Stimulated activated CD8-positive, alpha-beta memory T cell treated with anti-CD3 and anti-CD28 coated beads, Interleukin-7, amount 100 ng/mL, for 1 hour (primary cell): ENCODE data around the gene RBM17.
"Not testable (repeated sequence)": the region's sequence is repeated elsewhere in the genome, so short reads cannot be mapped to it uniquely, and the experiment has no call there.

ENCODE experiments used
- DNase-seq, 2 donors: peaks; one replicate each; pipeline ENCODE4 v3.0.0-alpha.2; 2020; ENCODE audit warnings: low read depth in 2 of 2

The RBM17 gene

DNA sequence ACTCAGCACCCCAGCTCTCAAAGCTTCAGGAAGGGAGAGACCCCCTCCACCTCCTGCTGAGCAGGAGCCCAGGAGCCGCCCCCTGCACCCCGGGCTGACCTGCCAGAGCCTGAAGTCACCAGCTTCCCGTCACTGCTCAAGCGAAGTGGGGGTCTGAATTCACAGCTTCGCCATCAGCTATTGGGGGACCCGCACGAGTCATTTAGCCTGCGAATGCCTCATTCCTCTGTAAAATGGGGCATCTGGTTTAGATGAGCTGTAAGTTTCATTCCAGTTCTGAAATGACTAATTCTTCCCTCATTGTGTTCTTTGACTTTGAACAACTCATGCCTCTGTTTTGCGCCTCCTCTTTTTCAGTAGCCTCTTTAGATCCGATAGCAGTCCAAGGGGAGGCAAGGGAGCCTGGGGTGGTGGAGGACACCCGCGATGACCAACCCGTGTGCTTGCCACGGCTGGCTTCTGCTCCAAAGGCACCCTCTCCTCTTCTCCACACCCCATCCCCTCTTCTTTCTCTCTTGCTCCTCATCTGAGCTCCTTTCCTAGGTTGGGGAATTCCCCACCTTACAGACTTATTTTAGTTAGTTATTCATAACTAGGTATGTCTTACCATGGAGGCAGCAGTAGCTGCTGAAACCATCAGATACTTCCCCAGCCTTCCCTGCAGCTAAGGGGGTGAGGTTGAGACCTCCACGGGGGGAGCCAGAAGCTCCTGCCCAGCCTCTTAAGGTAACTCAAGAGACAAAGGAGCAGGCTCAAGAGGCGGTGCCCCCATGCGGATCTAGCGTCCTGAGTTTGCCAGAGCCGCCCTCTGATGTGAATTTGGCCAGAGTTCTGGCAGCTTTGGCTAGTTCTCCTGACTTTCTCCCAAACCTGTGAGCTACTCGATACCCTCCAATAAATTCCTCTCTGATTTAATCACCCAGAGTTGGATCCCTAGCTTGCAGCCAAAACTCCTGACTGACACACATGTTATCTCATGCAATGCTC, 47.7 kb downstream of the RBM17 start:
- no peak for DNase-seq

DNA sequence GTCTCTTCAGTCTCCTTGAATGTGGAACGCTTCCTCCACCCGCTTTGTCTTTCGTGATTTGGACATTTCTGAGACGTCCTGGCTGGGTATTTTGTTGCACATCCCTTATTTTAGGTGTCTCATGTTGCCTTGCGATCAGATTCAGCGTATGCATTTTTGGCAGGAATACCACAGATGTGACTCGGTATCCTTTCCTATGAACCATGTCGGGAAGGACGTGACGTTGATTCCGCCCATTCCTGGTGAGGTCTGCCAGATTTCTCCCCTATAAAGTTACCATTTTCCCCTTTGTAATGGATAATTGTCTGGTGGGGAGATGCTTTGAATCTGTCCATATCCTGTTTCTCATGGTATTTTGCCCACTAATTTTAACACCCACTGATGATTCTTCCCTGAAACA, 49.6 kb downstream of the RBM17 start:
- DNase-seq, result no peak

DNA sequence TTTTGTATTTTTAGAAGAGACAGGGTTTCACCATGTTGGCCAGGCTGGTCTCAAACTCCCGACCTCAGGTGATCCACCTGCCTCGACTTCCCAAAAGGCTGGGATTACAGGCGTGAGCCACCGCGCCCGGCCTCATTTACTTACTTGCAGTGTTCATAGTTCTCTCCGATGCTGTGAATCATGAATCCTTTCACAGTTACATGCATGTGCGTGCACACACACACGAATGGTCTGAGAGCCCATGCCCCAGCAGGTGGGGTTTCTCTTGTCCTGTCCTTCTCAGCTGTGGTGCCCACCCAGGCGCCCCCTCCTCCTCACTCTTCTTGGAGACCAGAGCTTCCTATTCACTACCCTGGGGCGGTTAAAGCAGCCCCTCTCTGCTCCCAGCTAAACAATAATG, 50.6 kb downstream of the RBM17 start:
- DNase-seq, result no peak

DNA sequence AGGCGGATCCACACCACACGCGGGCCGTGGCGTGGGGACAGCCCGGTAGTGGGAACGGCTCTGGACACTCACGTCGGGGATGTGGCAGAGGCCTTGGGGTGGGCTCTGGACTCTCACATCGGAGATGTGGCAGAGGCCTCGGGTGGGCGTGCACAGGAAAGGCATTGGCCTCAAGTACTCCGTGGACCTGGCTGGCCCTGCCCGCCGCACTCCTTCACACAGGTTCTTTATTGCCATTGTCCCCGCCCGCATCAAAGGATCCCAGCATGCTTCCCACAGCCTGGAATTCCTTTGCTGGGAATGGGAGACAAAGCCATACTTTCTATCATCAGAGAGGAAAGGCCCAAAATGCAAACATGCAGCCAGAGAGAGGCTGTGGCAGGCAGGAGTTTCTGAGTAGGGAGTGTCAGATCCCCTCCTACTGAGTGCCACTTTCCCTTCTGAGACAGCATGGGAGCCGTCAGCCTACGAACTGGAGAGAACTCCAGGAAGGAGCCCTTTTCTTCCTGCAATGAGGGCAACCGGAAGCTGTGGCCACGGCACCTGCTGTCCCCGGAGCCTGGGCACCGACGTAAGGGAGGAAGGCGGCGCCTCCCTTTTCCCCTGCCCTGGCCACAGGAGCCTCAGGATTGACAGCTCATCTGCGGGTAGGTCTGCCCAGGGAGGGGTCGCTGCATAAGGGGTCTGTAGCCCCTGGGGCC, 51.5 kb downstream of the RBM17 start:
- DNase-seq, result no peak

DNA sequence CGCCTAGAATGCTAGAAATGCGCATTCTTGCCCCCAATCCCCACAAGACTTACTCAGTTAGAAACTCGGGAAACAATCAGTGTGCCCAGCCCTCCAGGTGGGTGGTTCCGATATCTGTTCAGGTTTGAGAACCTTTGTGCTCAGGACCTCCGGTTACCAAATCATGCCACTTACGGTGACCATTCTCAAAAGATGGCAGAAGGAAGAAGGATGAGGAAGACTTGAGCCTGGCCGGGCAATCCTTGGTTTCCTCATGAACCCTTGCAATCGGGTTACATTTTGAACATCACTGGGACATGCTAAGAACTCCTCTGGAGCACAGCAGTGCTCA, 52.1 kb downstream of the RBM17 start:
- no peak for DNase-seq

DNA sequence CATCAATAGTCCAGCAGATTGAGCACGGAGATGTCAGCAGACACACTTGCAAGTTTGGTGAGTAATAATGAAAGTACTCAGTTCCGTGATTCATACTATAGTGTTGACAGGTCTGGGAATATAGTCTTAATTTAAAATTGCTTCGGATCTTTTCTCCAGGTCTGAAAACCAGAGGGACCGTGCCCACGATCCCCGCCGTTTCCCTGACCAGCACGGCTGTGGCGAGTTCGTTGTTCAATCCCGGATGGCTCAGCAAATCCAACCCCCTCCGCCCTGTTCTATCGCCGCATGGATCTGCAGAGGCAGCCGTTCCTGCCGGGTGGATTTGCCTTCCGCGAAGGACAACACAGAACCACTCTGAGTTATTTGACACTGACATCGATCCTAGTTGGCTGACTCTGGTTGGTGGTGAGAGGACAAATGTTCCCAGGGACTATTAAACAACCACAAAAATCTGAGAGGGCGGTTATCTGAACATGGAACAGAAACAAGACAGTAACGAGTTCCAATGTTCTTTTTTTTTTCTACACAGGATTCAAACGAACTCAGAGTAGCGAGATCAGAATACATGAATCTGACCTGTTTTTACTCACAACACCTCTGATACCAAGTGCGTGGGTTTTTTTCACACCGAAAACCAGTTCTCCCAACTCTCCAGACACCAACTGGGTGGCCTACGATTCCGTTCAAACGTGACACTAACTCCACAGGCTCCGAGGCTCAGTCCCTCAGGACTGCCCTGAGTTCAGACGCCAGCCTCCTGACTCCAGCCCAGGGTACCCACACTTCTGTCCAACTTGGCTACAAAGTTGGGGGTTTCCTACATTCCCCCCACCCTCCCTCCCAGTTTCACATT, 52.7 kb downstream of the RBM17 start:
- no peak for DNase-seq

DNA sequence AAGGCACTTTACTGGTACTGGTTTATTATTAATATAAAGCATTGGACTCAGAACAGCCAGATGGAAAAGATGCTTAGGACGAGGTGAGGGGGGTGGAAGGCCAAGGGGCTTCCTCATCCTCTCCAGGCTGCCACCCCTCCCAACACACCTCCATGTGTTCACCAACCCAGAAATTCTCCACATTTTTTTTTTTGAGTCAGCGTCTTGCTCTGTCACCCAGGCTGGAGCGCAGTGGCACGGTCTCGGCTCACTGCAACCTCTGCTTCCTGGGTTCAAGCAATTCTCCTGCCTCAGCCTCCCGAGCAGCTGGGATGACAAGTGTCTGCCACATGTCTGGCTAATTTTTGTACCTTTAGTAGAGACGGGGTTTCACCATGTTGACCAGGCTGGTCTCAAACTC, 53.4 kb downstream of the RBM17 start:
- DNase-seq, result not testable (repeated sequence)

DNA sequence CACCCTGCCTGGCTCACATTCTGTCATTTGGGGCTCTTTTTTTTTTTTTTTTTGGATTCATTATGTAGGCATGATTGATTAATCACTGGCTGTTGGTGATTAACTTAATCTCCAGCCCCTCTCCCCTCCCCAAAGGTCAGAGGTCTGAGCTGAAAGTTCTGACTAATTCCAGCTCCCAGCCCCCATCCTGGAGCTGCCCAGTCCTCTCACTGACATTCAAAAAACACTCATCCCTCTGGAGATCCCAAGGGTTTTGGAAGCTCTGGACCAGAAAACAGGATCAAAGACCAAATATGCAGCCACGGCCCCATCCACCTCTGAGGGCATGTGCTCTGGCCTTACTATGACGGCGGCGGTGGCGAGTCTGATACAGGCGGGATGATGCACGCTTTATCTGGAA, 53.8 kb downstream of the RBM17 start:
- no peak for DNase-seq

DNA sequence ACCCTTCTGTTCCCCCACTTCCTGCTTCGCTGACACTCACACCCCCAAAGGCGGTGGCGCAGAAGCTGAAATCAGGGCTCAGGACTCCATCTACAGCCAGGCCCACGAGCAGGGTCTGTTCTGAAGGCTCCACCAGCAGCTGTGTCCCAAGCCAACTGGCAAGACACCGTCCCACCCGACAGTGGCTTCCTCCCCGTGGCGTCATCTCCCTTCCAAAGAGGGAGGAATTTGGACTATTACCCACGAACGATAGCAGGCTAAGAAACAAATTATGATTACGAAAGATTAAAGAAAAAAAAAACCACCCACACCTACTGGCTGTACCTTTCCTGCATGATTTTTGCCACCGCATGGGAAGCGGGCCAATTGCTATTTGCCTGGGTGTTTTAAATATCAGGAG, 54.3 kb downstream of the RBM17 start:
- no peak for DNase-seq

DNA sequence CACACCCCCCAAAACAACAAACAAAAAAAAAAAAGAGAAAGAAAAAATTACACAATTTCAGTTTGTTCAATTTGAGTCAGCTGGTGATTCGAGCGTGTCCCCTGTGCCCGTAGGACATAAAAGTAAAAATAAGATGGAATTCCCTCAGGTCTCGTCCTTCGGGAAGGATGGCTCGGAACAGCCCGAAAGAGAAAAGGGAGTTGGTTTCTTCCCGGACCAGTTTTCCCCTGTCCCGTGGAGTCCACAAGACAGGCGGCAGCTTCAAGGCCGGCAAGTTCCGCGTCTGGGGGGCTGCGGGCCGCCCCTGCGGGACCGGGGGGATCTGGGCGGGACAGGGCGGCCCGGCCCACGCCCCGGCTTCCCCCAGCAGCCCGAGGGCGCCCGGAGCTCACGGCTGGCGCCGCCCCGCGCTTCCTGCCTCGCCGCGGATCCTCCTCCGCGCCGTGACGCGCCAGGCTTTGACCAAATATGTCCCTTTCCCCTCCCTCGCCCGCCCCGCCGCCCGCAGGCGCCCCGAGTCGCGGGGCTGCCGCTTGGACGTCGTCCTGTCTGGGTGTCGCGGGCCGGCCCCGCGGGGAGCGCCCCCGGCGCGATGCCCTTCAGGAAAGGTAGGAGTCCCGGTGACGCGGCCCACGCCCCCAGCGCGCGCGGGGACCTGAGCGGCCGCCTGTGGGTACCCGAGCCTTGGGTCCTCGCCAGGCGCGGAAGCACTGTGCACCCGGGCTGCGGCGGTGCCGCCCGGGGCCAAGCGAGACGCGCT, 55.8 kb downstream of the RBM17 start:
- DNase-seq, result peak; percentile 73 to 79

DNA sequence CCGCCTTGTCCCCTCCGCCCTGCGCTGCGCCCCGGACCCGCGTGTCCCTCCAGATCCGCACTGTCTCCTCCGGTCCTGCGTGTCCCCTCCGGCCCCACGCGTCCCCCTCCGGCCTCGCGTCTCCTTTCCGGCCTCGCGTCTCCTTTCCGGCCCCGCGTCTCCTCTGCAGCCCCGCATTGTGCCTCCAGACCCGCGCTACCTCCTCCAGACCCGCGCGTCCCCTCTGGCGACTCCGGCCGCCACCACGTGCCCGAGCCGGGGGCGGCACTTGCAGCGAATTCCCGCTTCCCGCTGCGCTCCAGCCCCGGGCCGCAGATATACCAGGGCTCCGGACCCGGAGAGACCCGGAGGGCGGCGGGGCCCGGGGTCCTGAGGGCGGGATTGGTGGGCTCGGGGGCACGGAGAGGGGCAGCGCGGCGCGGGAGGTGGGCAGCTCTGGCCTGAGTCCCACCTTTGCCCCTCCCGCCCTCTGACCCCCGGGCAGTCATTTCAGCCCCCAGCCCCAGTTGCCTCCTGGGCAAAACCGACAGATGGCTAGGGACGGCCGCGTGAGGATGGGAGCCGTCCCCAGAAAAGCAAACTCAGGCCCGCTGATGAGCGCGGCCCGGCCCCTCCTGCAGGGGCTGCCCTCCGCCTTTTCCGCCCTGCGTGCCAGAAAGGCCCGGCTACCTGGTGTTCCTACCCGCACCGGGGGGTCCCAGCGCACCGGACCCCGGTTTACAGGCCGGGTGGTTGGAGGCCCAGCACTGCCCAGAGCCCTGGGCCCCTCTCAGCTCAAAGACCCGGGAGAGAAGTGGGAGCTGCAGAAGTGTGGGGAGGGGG, 56.5 kb downstream of the RBM17 start:
- DNase-seq, result no peak

DNA sequence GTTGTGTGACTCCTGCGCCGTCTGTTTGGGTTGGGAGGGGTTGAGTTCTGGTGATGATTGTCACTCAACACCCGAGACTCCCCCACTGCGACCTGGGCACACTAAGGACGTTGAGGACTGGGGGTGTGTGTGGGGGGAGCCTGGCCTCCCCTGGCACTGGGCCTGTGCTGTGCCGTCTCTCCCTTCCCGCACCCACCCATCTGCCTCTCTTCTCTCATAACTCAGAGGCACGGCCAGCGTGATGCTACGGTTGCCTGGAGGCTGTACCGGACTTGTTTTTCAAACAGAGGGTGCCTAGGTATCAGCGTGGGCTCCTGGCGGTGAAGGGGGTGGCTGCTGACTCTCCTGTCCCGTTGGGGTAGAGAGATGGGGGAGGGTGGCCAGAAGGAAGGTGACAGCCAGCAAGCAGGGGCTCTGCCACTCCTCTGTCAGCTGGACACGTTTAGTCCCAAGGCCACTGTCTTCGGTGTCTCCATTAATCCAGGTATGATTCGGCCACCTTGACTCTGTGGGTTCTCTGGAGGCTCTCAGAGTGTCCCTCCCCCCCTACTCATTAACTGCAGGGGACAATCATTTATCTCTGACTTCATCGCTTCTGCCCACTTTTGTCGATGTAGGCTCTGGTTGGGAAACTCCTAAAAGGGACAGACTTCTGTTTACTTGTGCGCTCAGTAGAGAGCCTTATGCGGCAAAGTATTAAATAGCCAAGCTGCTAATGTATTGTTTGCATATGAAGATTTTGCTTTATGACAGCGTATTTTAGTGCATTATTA, 57.4 kb downstream of the RBM17 start:
- DNase-seq, result no peak

DNA sequence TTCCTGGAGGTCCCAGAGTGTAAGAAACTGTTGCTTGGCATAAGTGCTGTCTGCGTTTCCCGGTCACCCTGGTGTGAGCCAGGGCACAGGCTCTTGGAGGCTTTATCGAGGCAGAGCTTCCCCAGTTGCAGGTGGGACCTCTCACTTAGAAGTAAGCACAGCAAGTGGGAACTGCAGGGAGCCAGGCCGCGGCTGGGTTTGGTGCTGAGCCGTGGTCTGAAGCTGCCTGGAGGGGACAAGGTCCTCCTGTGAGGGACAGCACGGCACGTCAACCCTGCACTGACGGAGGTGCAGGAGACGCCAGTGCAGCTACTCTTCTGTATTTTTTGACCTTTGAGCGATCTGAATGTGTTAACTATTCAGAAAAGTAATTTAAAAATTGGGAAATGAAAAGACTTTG, 58.1 kb downstream of the RBM17 start:
- DNase-seq, result no peak

DNA sequence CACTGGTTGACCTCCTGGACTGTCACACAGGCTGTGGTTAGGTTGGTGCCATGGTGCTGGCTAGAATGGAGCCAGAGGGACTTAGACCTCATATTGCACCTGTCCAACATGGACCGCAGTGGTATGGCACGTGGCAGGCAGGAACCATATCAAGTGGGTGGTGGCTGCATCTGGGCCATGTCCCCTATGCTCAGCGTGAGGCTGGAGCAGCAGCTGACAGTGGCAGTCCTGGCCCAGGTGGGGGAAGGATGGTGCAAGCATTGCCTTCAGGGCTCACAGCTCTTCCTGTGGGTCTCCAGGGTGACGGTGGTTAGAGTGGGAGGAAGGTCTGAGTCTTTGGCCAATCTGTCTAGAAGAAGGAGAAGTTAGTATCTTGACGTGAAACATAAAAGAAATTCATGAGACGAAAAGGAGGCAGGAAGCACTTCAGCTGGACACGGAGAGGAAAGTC, 59.4 kb downstream of the RBM17 start:
- DNase-seq, result no peak

DNA sequence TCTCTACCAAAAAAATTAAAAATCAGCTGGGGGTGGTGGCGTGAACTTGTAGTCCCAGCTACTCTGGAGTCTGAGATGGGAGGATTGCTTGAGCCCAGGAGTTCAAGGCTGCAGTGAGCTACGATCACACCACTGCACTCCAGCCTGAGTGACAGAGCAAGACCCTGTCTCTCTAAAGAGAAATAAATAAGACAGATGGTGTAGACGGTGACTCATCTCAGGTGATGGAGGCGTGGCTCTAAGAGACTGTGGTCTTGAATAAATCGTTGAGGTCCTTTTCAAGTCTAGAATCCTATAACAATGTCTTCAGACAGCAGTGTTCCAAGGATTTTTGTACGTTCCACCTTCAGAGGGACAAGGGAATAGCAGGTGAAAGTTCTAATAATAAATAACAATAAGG, 60.1 kb downstream of the RBM17 start:
- no peak for DNase-seq

DNA sequence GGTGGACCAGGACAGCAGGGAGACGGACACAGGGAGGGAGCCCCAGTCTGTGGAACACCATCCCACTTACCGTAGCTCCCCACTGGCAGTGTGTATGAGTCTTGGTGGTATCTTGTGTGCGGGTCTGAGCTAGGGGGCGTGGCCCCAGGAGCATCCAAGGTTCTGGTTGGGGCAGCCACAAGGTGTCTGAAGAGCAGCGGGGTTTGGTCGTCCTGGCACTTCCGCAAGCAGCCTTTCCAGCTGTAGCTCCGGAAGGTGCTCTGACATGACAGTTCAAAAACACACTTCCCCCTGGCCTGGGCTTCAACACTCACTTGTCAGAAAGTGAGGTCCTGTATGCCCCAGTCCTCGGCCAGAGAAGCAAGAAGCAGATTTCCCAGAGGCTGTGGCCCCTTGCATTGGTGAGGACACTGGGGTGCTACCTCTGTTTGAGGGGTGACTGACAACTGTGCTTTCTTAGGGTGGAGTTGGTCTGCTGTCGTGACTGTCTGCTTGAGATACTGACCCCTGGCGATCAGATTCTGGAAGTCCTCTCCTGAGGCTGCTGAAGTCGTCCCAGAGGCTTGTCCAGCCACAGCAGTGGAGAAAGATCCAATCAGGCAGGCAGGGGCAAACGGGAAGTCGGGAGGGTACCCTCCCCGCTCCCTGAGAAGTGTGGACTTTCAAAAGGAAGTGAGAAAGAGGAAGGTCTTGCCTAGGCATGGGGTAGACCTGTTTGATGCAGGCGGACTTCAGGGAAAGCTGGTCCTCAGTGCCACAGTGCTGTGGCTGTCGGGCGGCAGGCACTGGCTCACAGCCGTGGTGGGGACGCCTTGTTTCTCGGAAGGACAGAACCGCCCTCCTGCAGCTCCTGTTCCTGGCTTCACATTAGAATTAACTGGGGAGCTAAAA, 62.5 kb downstream of the RBM17 start:
- DNase-seq, result peak in 1 of 2 donors; percentile 29

DNA sequence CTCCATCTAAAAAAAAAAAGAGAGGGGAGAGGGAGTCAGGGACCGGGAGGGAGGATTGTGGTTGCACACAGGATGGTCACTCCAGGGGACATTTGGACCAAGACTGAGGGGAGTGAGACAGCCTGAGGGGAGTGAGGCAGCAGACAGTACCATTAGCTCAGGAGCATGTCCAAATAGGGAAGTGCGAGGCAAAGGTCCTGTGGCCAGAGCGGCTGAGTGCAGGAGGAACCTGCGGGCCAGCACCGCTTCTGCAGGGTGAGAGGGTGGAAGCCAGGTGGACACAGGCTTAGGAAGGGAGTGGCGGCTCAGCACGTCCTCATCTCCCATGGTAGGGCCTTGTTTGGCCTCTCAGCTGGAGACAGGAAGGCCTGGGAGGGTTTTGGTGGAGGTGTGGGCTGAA, 65.0 kb downstream of the RBM17 start:
- no peak for DNase-seq

DNA sequence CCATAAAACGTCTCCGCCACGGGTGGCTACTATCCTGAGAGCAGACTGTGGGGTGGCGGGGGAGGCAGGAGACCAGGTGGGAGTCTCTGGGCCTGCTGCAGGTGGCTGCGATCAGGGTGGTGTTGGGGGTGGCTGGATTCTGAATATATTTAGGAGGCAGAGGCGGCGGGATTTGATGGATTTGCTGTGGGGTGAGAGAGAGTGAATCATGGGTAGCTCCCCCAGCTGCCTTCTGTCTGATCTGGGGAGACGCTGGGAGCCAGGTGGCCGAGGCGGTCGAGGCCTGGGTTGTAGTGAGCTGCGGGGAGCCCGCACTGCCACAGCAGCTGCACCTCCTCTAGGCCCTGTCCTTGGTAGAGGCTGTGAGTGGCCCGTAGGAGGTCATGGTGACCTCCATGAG, 65.7 kb downstream of the RBM17 start:
- DNase-seq, result no peak

DNA sequence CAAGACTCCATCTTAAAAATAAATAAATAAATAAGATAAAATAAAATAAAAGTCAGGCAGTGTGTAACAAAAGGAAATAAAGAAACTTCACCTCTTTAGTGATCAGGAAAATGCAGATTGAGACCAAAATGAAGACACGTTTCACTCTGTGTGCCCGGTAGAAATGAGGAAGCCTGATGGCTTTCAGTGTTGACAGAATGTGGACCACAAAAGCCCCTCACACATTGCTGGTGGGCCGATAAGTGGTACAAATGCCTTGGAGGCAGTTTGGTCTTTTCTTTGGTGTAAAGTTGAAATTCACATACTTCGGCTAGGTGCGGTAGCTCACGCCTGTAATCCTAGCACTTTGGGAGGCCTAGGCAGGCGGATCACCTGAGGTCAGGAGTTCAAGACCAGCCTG, 69.4 kb downstream of the RBM17 start:
- DNase-seq, result no peak
